ENCODE results near the gene MBD5.

DNA sequence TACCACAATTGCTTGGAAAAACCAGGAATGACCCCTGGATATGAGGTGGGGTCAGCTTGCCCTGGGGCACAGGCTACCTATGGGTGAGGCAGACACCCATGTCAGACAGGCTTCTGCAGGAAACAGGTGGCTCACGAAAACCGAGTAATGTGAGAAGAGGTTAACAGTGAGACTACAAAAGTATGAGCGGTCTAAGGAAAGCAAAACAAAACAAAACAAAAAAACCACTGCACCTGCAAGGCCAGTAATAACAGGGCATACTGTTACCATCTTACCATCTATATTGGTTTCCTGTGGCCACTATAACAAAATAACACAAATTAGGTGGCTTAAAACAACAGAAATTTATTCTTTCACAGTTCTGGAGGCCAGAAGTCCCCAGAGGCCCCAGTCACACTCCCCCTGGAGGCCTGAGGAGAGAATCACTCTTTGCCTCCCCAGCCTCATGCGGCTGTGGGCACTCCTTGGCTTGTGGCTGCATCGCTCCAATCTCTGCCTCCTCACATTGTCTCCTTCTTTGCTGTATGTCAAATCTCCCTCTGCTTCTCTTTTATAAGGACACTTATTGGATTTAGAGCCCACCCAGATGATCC is 537.0 kb downstream of the MBD5 start:
- TF ChIP-seq, protein P1, sequence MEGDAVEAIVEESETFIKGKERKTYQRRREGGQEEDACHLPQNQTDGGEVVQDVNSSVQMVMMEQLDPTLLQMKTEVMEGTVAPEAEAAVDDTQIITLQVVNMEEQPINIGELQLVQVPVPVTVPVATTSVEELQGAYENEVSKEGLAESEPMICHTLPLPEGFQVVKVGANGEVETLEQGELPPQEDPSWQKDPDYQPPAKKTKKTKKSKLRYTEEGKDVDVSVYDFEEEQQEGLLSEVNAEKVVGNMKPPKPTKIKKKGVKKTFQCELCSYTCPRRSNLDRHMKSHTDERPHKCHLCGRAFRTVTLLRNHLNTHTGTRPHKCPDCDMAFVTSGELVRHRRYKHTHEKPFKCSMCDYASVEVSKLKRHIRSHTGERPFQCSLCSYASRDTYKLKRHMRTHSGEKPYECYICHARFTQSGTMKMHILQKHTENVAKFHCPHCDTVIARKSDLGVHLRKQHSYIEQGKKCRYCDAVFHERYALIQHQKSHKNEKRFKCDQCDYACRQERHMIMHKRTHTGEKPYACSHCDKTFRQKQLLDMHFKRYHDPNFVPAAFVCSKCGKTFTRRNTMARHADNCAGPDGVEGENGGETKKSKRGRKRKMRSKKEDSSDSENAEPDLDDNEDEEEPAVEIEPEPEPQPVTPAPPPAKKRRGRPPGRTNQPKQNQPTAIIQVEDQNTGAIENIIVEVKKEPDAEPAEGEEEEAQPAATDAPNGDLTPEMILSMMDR (conservative IDR thresholded peaks at IDR 0.05; ENCODE audit: low read depth, low read length), result no peak
- TF ChIP-seq MAZ (IDR thresholded peaks at IDR 0.05; ENCODE audit: borderline replicate concordance, low read depth, low read length), result no peak
- TF ChIP-seq POLR2A (IDR thresholded peaks at IDR 0.05; ENCODE audit: low read depth, low read length), result no peak
- no peak for TF ChIP-seq NFE2L2 (IDR thresholded peaks at IDR 0.05; ENCODE audit: low read depth, low read length)
- no peak for TF ChIP-seq BHLHE40 (IDR thresholded peaks at IDR 0.05; ENCODE audit: low read depth, low read length)
- TF ChIP-seq MAFK (IDR thresholded peaks at IDR 0.05; ENCODE audit: low read depth, low read length), result no peak
- TF ChIP-seq, protein P2, sequence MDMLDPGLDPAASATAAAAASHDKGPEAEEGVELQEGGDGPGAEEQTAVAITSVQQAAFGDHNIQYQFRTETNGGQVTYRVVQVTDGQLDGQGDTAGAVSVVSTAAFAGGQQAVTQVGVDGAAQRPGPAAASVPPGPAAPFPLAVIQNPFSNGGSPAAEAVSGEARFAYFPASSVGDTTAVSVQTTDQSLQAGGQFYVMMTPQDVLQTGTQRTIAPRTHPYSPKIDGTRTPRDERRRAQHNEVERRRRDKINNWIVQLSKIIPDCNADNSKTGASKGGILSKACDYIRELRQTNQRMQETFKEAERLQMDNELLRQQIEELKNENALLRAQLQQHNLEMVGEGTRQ (IDR thresholded peaks at IDR 0.05; ENCODE audit: low read depth, low read length), result no peak

Measured in IMR-90 (cell line).